ENCODE measurements around the gene OR2F2. TPM values are rescaled to one million over a fixed set of nuclear protein-coding genes. Genes with fewer than 3 reads are reported as not detected.

The OR2F2 gene
- total RNA-seq, 1 donor: not detected

DNA sequence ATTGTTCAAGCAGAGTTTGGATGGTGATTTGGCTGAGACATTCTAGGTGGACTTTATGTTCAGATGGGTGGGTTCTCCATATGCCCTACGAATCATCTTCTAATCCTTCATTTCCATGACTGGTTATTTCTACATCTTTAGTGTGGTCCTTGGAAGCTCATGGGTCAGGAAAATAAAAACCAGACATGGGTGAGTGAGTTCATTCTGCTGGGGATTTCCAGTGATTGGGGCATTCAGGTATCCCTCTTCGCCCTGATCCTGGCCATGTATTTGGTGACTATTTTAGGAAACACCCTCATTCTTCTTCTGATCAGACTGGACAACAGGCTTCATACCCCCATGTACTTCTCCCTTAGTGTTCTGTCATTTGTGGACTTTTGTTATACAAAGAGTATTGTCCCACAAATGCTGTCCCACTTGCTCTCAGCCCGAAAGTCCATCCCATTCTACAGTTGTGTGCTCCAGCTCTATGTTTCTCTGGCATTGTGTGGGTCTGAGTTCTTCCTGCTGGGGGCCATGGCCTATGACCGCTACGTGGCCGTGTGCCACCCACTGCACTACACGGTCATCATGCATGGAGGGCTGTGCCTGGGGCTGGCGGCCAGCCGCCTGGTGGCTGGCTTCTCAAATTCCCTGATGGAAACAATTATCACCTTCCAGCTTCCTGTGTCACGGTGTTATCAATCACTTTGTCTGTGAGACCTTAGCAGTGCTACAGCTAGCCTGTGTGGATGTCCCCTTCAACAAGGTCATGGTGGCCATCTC is 45.9 kb downstream of the OR2F2 start:
- no peak overlapping the region for H3K4me3 ChIP-seq (ENCODE audit: low read length)
- no peaks in the 10 kb centered on the region for H3K4me1 ChIP-seq (ENCODE audit: insufficient read depth, low read length)
- H3K9me3 ChIP-seq (ENCODE audit: low read depth, low read length): no peaks in the 10 kb centered on the region
- no peaks in the 10 kb centered on the region for H3K27me3 ChIP-seq (ENCODE audit: insufficient read depth, low read length)

DNA sequence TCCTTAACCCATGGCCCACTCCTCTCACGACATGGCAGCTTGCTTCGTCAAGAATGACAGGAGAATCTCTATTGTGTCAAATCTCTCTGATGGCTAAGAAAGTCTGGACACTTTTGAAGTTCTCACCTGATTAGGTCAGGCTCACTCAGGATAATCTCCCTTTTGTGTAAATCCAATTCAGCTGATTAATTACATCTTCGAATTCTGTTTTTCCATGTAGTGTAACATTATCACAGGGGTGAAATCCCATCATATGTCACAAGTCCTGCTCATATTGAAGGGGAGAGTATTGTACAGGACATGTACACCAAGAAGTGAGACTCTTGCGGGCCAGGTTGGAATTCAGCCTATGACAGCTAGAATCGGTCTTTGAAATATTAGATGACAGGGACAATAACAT is 48.9 kb downstream of the OR2F2 start:
- Histone ChIP-seq H3K9me3 (ENCODE audit: low read depth, low read length) (no peaks in the 10 kb centered on the region), H3K27me3 (ENCODE audit: insufficient read depth, low read length) (no peaks in the 10 kb centered on the region), H3K4me3 (ENCODE audit: low read length) (no peak overlapping the region), H3K4me1 (ENCODE audit: insufficient read depth, low read length) (no peaks in the 10 kb centered on the region)

Other genes starting within 250 kb of the OR2F2 start
- gene CTAGE6, start 177.5 kb upstream of the OR2F2 start, total RNA-seq: 0.42 TPM
- 6.0 TPM for gene TCAF1, start 33.1 kb upstream of the OR2F2 start, total RNA-seq
- gene OR2F1, start 19.6 kb downstream of the OR2F2 start, total RNA-seq: under 0.01 TPM
- gene OR6B1, start 65.1 kb downstream of the OR2F2 start, total RNA-seq: under 0.01 TPM
- gene OR2A5, start 113.7 kb downstream of the OR2F2 start, total RNA-seq: under 0.01 TPM
- gene OR2A25, start 134.6 kb downstream of the OR2F2 start, total RNA-seq: not detected
- gene OR2A12, start 151.0 kb downstream of the OR2F2 start, total RNA-seq: not detected
- not detected for gene OR2A2, start 174.3 kb downstream of the OR2F2 start, total RNA-seq
- gene OR2A14, start 187.9 kb downstream of the OR2F2 start, total RNA-seq: not detected
- gene CTAGE4, start 248.2 kb downstream of the OR2F2 start, total RNA-seq: 2.0 TPM

Measured in mononuclear cell (primary cell).